Muscle layer of duodenum (tissue), 2 donors: ENCODE results near the gene AHSG.
"Not testable (repeated sequence)": the region's sequence is repeated elsewhere in the genome, so short reads cannot be mapped to it uniquely, and the experiment has no call there.

Source experiments
- H3K27ac ChIP-seq: one replicate; pipeline ENCODE4 v1.7.0; 2013; ENCODE audit warnings: mild to moderate bottlenecking, low read length
- H3K27me3 ChIP-seq: one replicate; pipeline ENCODE4 v1.7.0; 2013; ENCODE audit warnings: low read depth, mild to moderate bottlenecking, control low read depth, low read length
- H3K36me3 ChIP-seq, 2 donors: one replicate each; pipeline ENCODE4 v1.7.0; 2013; ENCODE audit warnings: low read length in 2 of 2, control low read depth in 1 of 2, mild to moderate bottlenecking in 1 of 2; ENCODE audit not compliant: insufficient read depth in 2 of 2, control insufficient read depth in 1 of 2
- H3K4me1 ChIP-seq, 2 donors: one replicate each; pipeline ENCODE4 v1.7.0; 2013; ENCODE audit warnings: low read length in 2 of 2, mild to moderate bottlenecking in 2 of 2, control low read depth in 1 of 2, moderate library complexity in 1 of 2; ENCODE audit not compliant: insufficient read depth in 2 of 2, control insufficient read depth in 1 of 2
- H3K4me3 ChIP-seq, 2 donors: one replicate each; pipeline ENCODE4 v1.7.0; 2013; ENCODE audit warnings: low read length in 2 of 2, low read depth in 1 of 2, mild to moderate bottlenecking in 1 of 2
- H3K9me3 ChIP-seq, 2 donors: one replicate each; pipeline ENCODE4 v1.7.0; 2013; ENCODE audit warnings: low read length in 2 of 2, control low read depth in 1 of 2, mild to moderate bottlenecking in 1 of 2; ENCODE audit not compliant: control insufficient read depth in 1 of 2
- donor health status: healthy.

Gene AHSG, protein sequence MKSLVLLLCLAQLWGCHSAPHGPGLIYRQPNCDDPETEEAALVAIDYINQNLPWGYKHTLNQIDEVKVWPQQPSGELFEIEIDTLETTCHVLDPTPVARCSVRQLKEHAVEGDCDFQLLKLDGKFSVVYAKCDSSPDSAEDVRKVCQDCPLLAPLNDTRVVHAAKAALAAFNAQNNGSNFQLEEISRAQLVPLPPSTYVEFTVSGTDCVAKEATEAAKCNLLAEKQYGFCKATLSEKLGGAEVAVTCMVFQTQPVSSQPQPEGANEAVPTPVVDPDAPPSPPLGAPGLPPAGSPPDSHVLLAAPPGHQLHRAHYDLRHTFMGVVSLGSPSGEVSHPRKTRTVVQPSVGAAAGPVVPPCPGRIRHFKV

DNA sequence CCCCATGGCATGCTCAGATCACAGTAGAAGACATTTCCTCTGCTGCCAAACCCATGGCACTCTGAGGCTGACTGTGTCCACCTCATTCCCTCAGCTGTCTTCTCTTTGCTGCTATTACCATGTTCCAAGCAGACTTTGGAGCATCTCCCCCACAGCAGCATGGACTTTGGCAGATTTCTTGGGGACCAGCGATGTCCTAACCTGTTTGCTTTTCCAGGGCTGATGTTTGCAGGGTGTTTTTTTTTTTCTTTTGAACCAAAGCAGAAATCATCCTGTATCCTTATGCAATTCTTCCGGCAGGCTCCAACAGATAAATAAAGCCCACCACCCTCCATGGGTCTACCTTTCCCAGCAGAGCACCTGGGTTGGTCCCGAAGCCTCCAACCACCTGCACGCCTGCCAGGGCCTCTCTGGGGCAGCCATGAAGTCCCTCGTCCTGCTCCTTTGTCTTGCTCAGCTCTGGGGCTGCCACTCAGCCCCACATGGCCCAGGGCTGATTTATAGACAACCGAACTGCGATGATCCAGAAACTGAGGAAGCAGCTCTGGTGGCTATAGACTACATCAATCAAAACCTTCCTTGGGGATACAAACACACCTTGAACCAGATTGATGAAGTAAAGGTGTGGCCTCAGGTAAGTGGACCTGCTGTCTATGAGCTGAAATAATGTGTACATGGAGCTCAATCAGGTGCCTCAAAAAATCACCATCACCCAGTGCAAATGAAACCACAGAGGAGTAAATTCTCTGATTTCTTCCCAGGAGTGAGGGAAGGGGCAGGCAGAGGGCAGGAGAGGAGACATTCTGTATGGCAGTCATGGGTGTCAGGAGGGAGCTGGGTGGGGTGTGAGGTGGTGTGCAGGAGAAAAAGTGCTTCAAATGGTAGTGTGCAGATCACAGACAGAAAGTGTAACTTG is at the start of gene AHSG:
TSS of gene AHSG (plus strand) at position 340 of the 916 bp plus-strand sequence. CDS start at position 422, 82 bp downstream.
- no peak within 1 kb of the TSS for H3K27ac ChIP-seq
- no peaks in the 10 kb centered on the region for H3K36me3 ChIP-seq
- H3K4me1 ChIP-seq, result peaks cover 0 to 5% of the 10 kb centered on the region in 2 donors
- H3K4me3 ChIP-seq, result no peak within 1 kb of the TSS
- H3K27me3 ChIP-seq, result peaks cover 18% of the 10 kb centered on the region
- no peaks in the 10 kb centered on the region for H3K9me3 ChIP-seq

DNA sequence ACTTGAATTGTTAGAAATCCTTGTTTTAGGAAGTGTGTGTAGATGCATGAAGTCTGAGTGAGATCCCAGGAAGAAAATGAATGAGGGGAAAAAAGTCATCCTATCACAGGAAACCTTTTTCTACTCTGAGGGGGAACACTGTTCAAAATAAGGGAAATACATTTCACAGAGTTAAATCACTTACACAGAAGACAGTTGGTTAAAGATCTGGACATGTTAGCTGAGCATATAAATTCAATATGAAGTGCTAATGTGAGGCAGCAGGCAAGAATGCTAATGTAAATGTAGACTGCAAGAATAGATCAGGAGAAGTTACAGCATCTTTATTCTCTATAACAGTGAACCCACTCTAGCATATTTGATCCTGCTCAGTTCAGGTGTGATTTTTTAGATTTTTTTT is 48.3 kb upstream of the AHSG start:
- no peak overlapping the region for H3K27ac ChIP-seq
- H3K27me3 ChIP-seq, result no peaks in the 10 kb centered on the region
- peaks cover 3 to 8% of the 10 kb centered on the region in 2 donors for H3K36me3 ChIP-seq
- peaks cover 4 to 30% of the 10 kb centered on the region in 2 donors for H3K4me1 ChIP-seq
- H3K9me3 ChIP-seq, result no peaks in the 10 kb centered on the region
- no peak overlapping the region for H3K4me3 ChIP-seq

DNA sequence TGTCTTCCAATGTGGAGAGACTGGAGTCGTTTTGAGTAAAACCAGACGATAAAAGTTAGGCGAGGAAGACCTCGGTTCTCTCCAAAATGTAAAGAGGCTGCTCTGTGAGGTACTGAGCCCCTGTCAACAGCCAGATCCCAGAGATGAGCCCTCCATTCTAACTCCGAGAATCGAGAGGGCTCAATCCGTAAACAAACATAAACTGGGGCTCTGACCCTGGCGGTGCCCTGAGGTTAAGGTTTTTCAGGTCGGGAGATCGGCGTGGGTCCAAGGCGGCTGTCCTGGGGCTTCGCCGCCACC is 46.1 kb upstream of the AHSG start:
- Histone ChIP-seq H3K27me3 (no peaks in the 10 kb centered on the region), H3K9me3 (no peaks in the 10 kb centered on the region)

DNA sequence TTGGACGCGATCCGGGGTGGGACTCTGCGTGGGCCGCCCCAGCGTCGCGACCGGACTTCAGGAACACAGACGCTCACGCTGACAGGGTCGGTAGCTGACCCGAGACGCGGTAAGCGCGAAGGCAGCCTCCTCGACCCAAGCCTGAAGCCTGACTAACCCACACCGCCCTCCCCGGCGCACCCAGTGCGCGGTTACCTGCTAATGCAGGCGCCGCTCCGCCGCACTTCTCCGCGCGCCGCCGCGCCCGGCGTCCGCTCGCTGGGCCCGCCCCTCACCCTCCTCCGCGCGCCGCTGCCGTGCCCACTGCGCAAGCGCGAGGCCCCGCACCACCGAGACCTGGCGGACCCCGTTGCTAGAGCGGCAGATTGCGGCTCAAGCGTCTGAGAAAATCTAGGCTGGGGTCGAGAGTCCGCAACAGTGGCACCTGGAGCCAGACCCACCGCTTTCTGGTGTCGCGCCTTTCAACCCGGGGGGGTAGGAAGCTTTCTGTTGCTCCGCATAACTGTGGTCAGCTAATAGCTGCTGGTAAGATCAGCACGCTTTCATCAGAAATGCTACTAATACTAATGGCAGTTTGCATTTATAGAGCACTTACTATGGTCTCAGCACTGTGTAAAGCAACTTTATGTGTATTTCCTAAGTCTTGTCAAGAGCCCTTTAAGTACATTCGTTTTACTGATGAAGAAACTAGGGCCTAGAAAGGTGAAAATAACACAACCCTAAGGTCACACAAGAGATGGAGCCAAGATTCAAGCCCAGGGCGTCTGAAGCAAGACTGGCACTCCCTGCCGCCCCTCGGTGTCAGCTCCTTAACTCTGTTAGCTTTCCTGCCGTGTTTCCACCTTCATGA is 45.6 kb upstream of the AHSG start, which contains the start of gene TBCCD1:
TSS of gene TBCCD1 (minus strand) at position 268 of the 850 bp plus-strand sequence. CDS start 3,010 bp downstream, outside the sequence.
- H3K9me3 ChIP-seq, result no peaks in the 10 kb centered on the region
- peaks cover 2 to 3% of the 10 kb centered on the region in 2 donors for H3K36me3 ChIP-seq
- H3K4me3 ChIP-seq, result peak within 1 kb of the TSS; percentile 87 to 90
- no peaks in the 10 kb centered on the region for H3K27me3 ChIP-seq
- H3K4me1 ChIP-seq, result peaks cover 15 to 39% of the 10 kb centered on the region in 2 donors
- peak within 1 kb of the TSS; percentile 93 for H3K27ac ChIP-seq

More for the DNA sequence above, 46.1 kb upstream of the AHSG start:
- Histone ChIP-seq H3K4me3 (peak overlapping the region; percentile 87 to 90), H3K4me1 (peaks cover 15 to 42% of the 10 kb centered on the region in 2 donors), H3K36me3 (peaks cover 3 to 7% of the 10 kb centered on the region in 2 donors), H3K27ac (peak overlapping the region; percentile 93)

DNA sequence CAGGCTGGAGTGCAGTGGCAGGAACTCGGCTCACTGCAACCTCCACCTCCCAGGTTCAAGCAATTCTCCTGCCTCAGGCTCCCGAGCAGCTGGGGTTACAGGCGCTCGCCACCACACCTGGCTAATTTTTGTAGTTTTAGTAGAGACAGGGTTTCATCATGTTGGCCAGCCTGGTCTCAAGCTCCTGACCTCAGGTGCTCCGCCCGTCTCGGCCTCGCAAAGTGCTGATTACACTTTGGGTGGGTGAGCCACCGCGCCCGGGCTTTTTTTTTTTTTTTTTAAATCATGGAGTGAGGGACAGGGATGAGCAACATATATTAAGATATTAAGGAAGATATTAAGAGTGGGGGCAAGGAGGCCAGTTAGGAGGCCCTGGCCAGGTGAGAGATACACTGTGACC is 43.5 kb upstream of the AHSG start:
- H3K27ac ChIP-seq, result peak overlapping the region; percentile 94
- peaks cover 15 to 35% of the 10 kb centered on the region in 2 donors for H3K4me1 ChIP-seq
- peaks cover 8 to 10% of the 10 kb centered on the region in 2 donors for H3K36me3 ChIP-seq
- H3K27me3 ChIP-seq, H3K9me3 ChIP-seq: not testable (repeated sequence)
- peak overlapping the region in 1 of 2 donors; percentile 95 for H3K4me3 ChIP-seq

DNA sequence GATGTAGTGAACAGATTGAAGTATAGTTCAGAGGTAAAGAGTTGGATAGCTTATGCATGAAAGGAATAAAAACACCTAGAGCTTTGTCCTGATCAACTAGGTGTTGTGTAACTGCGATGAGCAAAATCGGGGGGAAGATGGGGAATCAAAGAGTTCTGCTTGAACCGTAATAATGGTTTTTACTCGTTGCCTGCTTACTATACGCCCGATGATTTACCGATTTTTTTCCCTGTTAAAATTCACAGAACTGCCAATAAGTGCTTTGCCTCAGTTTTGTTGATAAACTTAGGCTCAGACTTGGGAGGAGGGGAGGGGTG is 43.1 kb upstream of the AHSG start:
- Histone ChIP-seq H3K4me1 (peaks cover 15 to 35% of the 10 kb centered on the region in 2 donors), H3K4me3 (peak overlapping the region; percentile 95 to 96), H3K27me3 (no peaks in the 10 kb centered on the region), H3K27ac (peak overlapping the region; percentile 94), H3K36me3 (peaks cover 8 to 10% of the 10 kb centered on the region in 2 donors), H3K9me3 (no peaks in the 10 kb centered on the region)

DNA sequence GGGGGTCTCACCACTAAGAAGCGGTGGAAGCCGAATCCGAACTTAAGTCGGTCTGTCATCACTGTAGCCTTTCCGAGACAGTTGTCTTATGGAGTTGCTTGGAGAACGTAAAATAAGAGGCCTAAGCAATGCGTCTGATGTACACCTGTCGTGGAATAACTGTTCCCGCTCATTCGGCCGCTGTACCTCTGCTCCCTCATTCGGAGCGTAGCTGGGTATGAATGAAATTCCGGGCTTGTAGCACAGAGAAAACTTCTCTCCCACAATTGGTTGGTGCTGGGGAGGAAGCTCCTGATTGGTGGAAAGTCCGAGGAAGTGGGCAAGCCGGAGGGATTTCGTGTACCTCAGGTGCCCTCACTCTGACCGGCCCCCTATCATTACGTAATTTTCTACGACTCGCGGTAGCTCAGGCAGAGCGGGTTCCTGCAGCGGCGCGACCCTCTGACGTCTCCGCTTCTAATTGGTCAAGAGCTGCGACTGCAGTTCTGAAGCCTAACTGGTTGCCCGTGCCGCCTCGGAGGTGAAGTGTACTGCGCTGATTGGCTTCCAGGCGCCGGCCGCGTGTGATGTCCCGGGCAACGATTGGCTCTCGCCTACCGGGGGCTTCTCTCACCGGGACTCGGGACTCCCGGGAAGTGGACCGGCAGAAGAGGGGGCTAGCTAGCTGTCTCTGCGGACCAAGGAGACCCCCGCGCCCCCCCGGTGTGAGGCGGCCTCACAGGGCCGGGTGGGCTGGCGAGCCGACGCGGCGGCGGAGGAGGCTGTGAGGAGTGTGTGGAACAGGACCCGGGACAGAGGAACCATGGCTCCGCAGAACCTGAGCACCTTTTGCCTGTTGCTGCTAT is 42.5 kb upstream of the AHSG start, which contains the start of gene DNAJB11:
TSS of gene DNAJB11 (plus strand) at position 625 of the 845 bp plus-strand sequence. CDS start at position 803, 178 bp downstream.
- no peaks in the 10 kb centered on the region for H3K27me3 ChIP-seq
- H3K9me3 ChIP-seq, result no peaks in the 10 kb centered on the region
- H3K4me3 ChIP-seq, result peak within 1 kb of the TSS; percentile 95 to 96
- H3K4me1 ChIP-seq, result peaks cover 15 to 32% of the 10 kb centered on the region in 2 donors
- H3K36me3 ChIP-seq, result peaks cover 12 to 14% of the 10 kb centered on the region in 2 donors
- H3K27ac ChIP-seq, result peak within 1 kb of the TSS; percentile 94

DNA sequence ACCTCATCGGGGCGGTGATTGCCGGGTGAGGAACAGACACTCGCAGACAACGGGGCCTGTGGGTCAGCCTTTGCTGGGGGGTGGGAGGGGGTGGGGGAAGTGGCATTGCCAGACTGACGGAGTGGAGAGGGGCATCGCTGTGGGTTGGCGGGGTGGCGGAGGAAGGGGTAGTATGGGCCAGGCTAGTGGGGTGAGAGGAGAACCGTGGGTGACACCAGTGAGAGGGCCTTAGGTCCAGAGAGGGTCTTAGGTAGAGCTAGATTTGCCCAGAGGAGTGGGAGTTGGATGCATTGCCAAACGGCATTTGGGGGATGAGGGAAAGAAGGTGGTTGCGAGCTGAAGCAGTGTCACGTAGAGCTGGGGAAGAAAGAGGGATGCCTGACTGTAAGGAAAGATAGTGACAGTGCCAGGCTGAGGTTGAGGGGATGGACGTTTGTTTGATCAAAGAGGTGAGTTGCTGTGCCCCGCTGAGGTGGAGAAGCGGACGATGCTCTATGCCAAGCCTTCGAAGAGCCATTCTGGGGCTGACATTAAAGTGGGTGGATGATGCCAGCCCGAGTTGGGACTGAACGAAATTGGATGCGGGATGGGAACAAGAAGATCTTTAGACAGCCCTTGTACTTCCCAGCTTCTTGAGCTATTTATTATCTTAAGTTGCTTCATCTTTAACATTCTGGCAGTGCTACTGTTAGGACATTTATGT is 41.8 kb upstream of the AHSG start:
- peaks cover 15 to 27% of the 10 kb centered on the region in 2 donors for H3K4me1 ChIP-seq
- no peaks in the 10 kb centered on the region for H3K27me3 ChIP-seq
- H3K9me3 ChIP-seq, result no peaks in the 10 kb centered on the region
- H3K27ac ChIP-seq, result peak overlapping the region; percentile 91
- peak overlapping the region; percentile 92 to 95 for H3K4me3 ChIP-seq
- H3K36me3 ChIP-seq, result peaks cover 19 to 22% of the 10 kb centered on the region in 2 donors

DNA sequence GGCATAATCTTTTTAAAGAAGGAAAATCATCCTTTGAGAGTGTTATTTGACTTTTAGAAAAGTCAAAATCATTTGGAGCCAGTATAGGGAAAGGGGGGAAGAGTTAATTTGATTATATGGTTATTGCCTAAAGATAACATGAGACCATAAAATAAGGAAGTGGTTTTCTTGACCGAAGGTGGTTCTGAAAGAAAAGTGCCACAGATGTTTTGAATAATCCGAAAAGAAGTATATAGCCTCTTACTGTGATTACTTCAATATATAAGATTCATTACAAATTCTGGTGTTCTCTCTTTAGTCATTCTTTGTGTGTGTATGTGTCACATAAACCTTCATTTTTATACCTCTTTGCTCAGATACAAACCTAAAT is 41.2 kb upstream of the AHSG start:
- peaks cover 11 to 22% of the 10 kb centered on the region in 2 donors for H3K4me1 ChIP-seq
- no peaks in the 10 kb centered on the region for H3K9me3 ChIP-seq
- H3K27ac ChIP-seq, result peak overlapping the region; percentile 91
- H3K36me3 ChIP-seq, result peaks cover 25 to 27% of the 10 kb centered on the region in 2 donors
- H3K27me3 ChIP-seq, result no peaks in the 10 kb centered on the region
- peak overlapping the region; percentile 92 to 95 for H3K4me3 ChIP-seq

DNA sequence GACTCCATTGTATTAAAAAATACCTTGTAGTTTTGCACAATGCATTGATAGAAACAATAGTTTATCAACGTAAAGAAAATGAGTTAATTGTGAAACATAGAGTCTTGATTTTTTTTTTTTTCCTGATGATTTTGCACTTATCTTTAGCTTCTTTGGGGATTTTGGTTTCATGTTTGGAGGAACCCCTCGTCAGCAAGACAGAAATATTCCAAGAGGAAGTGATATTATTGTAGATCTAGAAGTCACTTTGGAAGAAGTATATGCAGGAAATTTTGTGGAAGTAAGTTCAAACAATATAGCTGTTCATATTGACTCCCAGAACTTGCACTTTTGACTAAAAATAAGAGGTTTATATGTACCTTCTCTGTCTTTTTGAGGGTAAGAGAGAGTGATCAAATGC is 35.3 kb upstream of the AHSG start:
- H3K36me3 ChIP-seq, result peaks cover 59 to 73% of the 10 kb centered on the region in 2 donors
- no peaks in the 10 kb centered on the region for H3K9me3 ChIP-seq
- H3K27ac ChIP-seq, result no peak overlapping the region
- H3K4me1 ChIP-seq, result no peaks in the 10 kb centered on the region
- no peaks in the 10 kb centered on the region for H3K27me3 ChIP-seq
- H3K4me3 ChIP-seq, result no peak overlapping the region
